Epidermal melanocyte (primary cell): ENCODE measurements around the gene TMEM219.
A peak's percentile ranks its signal among the peaks of the same experiment; 100 is the strongest.

Experiments
- DNase-seq: peaks from one replicate; pipeline ENCODE4 v3.0.0; 2011; ENCODE audit warnings: low spot score; ENCODE audit not compliant: insufficient read length

TMEM219 gene

GRCh38 chr16:29978564-29979270 is 16.8 kb downstream of the TMEM219 start:
- DNase-seq: peak; percentile 3

GRCh38 chr16:29982560-29983419 is 20.9 kb downstream of the TMEM219 start:
- no peak for DNase-seq

- no peak for DNase-seq
Observed at GRCh38 chr16:29983420-29984136, 21.7 kb downstream of the TMEM219 start.

GRCh38 chr16:29984137-29984763 is 22.4 kb downstream of the TMEM219 start:
- no peak for DNase-seq

GRCh38 chr16:29984764-29985147 is 22.9 kb downstream of the TMEM219 start:
- DNase-seq: no peak

DNA sequence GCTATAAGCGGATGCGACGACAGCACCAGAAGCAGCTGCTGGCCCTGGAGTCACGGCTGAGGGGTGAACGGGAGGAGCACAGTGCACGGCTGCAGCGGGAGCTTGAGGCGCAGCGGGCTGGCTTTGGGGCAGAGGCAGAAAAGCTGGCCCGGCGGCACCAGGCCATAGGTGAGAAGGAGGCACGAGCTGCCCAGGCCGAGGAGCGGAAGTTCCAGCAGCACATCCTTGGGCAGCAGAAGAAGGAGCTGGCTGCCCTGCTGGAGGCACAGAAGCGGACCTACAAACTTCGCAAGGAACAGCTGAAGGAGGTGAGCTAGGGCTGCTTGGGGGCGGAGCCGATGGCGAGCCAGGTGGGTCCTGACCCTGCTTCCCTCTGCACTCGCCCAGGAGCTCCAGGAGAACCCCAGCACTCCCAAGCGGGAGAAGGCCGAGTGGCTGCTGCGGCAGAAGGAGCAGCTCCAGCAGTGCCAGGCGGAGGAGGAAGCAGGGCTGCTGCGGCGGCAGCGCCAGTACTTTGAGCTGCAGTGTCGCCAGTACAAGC is 23.5 kb downstream of the TMEM219 start:
- DNase-seq: no peak

DNA sequence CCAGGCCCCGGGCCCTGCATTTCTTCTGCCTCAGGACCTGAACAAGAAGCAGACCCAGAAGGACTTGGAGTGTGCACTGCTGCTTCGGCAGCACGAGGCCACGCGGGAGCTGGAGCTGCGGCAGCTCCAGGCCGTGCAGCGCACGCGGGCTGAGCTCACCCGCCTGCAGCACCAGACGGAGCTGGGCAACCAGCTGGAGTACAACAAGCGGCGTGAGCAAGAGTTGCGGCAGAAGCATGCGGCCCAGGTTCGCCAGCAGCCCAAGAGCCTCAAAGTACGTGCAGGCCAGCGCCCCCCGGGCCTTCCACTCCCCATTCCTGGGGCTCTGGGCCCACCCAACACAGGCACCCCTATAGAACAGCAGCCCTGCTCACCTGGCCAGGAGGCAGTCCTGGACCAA is 24.4 kb downstream of the TMEM219 start:
- no peak for DNase-seq

- no peak for DNase-seq
Observed at GRCh38 chr16:29986931-29987330, 25.1 kb downstream of the TMEM219 start.

DNA sequence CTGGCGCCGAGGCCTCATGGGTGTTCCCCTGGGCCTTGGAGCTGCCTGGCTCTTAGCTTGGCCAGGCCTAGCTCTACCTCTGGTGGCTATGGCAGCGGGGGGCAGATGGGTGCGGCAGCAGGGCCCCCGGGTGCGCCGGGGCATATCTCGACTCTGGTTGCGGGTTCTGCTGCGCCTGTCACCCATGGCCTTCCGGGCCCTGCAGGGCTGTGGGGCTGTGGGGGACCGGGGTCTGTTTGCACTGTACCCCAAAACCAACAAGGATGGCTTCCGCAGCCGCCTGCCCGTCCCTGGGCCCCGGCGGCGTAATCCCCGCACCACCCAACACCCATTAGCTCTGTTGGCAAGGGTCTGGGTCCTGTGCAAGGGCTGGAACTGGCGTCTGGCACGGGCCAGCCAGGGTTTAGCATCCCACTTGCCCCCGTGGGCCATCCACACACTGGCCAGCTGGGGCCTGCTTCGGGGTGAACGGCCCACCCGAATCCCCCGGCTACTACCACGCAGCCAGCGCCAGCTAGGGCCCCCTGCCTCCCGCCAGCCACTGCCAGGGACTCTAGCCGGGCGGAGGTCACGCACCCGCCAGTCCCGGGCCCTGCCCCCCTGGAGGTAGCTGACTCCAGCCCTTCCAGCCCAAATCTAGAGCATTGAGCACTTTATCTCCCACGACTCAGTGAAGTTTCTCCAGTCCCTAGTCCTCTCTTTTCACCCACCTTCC is 25.6 kb downstream of the TMEM219 start:
- no peak for DNase-seq

- no peak for DNase-seq
Observed at GRCh38 chr16:29988346-29989075, 26.6 kb downstream of the TMEM219 start.

DNA sequence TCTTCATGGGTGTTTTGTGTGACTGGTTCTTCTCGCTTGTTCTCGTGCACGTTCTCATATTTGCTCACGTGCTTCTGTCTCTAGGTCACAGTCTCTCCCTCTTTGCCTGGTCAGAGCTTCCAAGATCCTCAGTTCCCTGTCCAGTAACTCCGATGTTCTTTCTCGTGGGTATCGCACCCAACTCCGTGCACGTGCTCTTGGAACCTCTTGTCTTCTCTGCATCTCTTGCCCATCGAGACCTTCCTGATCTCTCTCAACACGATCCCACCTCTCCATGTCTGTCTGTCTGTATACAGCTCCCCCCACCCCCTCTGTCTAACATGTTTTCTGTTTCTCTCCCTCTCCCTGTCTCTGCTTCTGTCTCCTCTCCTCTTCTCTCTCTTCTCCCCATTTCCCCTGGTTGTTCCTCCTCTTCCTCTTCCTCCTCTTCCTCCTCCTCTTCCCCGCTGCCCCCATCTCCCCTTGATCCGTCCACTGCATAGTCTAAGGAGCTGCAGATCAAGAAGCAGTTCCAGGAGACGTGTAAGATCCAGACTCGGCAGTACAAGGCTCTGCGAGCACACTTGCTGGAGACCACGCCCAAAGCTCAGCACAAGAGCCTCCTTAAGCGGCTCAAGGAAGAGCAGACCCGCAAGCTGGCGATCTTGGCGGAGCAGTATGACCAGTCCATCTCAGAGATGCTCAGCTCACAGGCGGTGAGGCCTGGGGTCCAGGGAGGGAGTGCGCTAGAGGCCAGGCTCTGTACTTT is 27.4 kb downstream of the TMEM219 start:
- no peak for DNase-seq

DNA sequence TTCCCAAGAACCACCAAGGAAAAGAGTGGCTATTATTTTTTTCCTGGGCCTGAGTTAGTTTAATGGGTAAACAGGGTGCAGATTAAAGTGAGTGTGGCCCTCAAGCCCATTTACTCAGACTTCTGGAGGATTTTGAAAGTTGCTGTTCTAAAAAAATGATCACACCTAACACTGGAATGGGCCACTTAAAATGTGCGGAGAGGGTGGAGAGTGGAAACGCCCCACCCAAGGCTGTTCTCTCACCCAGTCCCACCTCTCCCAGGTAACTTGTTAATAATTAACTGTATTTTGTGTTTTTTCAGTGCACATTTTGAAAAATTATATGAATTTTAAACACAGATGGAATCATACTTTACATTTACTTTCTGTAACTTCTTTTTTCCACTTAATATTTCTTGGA is 28.2 kb downstream of the TMEM219 start:
- DNase-seq: no peak

- no peak for DNase-seq
Observed at GRCh38 chr16:29990883-29991570, 29.1 kb downstream of the TMEM219 start.

- no peak for DNase-seq
Observed at GRCh38 chr16:29991571-29991904, 29.7 kb downstream of the TMEM219 start.

GRCh38 chr16:29992344-29992967 is 30.6 kb downstream of the TMEM219 start:
- peak; percentile 56 for DNase-seq

- DNase-seq: no peak
Observed at GRCh38 chr16:29993191-29993902, 31.5 kb downstream of the TMEM219 start.

DNA sequence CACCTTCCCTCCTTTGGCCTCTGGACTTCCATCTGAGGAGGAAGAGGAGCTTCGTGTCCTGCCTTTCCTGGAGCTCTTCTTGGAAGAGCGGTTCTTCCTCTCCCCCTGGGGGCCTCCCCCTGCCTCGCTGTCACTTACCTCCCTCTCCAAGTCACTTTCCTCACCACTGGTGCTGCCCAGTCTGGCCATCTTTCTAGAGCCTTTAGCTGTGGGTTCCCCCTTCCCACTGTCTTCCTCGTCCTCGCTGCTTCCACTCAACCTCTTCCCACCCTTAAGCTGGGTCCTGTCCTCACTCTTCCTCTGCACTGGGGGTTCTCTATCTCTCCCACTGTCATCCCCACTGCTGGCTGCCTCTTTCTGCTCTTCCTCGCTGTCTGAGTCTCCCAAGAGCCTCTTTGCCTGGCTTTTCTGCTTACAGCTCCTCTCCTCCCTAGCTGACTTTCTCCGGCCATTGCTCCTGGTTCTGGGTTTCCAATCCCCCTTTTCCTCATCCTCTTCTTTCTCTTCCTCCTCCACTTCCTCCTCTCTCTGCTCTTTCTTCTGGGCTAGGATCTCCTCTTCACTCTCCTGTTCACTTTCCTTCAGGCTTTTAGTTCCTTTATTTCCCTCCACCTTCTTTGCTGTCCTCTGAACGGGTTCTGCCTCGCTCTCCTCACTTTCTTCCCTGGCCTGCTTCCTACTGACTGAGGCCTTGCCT is 32.2 kb downstream of the TMEM219 start:
- DNase-seq: no peak
